Measurements from ENCODE around the gene PKD1.

GRCh38 chr16:2177101-2177500 is 41.4 kb upstream of the PKD1 start:
- TF ChIP-seq CTCF (IDR thresholded peaks at IDR 0.05; ENCODE audit: poor library complexity): no peak
- TF ChIP-seq EZH2 (IDR thresholded peaks at IDR 0.05; ENCODE audit: borderline replicate concordance): no peak
- no peak for TF ChIP-seq EZH2phosphoT487 (IDR thresholded peaks at IDR 0.05; ENCODE audit: low read depth, severe bottlenecking, unreplicated experiment)
